GM19467 (cell line): ENCODE data around the gene RXFP2.

Experiments
- ATAC-seq: cut with Tn5 transposase; IDR thresholded peaks from one replicate; pipeline ENCODE4 v1.9.1; 2021; ENCODE audit warnings: mild to moderate bottlenecking, moderate library complexity; ENCODE audit not compliant: unreplicated experiment

RXFP2 gene

DNA sequence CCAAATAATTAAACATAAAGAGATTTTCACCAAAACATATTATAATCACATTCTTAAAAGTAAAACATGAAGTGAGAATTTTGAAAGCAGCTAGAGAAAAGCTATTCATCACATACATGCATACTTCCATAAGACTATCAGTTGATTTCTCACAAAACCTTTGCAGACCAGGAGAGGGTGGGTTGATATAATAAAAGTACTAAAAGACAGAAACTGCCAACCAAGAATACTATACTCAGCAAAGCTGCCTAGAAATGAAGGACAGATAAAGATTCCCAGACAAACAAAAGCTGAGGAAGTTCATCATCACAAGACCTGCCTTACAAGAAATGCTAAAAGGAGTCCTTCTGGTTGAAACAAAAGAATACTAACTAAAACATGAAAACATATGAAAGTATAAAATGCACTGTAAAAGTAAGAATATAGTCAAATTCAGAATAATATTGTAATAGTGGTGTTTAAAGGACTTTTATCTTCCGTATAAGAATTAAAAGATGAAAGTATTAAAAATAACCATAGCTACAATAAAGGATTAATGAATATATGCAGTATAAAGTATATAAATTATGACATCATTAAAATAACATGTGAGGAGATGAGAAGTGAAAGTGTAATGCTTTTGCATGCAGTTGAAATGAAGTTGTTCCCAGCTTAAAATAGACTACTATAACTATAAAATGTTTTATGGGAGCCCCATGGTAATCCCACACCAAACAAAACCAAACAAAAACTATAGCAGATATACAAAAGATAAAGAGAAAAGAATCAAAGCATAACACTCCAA, 76.2 kb downstream of the RXFP2 start:
- ATAC-seq: no peak

DNA sequence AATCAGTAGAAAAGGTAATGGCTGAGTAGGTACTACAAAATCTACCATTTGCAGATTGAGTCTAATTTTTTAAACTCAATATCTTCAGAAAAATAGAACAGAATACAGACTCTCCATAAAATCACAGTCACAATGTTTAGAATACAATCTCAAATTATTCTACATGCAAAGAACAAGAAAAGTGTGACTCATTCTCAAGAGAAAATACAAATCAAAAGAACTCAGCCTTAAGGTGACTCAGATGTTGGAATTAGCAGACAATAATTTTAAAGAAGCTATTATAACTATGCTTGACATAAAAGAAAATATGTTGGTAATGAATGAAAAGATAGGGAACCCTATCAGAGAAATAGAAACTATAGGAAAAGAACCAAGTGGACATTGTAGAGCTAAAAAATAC, 78.9 kb downstream of the RXFP2 start:
- ATAC-seq: no peak

DNA sequence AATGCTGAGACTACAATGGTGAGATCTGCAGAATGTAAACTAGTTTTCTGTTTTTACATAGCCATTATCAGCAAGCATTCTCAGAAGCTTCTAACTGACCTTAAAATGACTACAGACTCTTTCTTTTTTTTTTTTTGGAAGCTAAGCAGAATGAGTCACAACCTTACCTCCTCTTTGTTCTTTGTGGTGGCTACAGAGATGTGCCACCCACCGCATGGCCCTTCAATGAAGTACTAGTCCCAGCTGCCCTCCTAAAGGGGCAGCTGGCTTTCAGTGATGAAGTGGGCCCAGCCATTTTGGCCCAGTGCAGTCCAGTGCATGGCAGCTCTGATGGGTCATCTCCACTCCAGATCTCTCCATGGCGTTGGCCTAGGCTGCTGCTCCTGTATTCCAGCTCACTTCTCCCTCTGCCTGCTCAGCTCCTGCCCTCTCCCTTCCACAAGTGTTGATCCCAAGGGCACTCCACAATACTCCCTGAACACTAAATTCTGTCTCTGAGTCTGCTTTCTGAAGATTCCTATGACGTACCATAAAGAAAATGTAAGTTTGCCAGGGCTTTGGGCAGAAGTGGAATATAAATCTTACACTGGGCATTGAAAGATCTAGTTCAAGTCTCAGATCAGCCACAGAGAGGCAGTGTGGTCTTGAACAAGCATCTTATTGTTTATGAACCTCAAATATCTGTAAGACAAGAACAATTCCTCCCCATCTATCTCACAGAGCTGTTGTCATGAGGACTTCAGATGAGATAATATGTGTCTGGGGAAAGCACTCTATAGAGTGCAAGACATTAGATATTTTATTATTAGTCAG, 85.6 kb downstream of the RXFP2 start:
- ATAC-seq: no peak

DNA sequence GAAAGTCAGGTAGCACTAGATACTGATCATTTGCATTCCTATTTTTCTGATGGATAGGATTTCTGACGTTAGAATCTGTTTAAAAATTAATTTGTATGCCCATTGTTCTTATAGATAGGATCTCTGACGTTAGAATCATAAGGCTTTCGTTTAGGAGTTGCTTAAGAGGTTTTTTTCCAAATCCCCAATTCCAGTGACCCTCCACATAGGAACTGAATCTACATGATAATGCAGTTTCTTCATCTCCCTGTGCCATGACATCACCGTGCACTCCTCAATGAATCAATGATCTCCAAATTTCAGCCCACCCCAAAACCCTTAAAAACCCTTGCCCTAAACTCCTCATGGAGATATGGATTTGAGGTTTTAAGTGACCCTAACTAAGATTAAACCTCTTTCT, 87.2 kb downstream of the RXFP2 start:
- ATAC-seq: no peak

DNA sequence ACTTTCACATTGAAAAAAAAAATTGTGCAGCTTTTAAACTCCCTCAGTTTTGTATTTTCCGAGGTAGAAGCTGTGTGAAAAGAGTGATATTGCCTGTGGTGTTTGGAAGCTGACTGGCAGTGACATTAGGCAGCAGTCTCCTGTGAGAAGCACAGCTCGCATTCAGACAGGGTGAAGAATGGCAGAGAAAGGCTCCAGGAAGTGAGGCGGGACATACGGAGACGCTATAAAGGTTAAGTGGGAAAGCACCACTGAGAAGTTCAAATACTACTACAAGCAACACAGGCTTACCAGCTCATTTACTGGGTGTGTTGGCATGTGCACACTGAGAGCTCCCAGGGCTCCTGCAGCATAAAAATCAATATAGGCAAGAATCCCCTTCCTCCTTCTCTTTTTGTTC, 88.4 kb downstream of the RXFP2 start:
- no peak for ATAC-seq

- no peak for ATAC-seq
Measured at GRCh38 chr13:31835932-31836331, 96.6 kb downstream of the RXFP2 start.

GRCh38 chr13:31843044-31843443, 103.7 kb downstream of the RXFP2 start:
- ATAC-seq: no peak

DNA sequence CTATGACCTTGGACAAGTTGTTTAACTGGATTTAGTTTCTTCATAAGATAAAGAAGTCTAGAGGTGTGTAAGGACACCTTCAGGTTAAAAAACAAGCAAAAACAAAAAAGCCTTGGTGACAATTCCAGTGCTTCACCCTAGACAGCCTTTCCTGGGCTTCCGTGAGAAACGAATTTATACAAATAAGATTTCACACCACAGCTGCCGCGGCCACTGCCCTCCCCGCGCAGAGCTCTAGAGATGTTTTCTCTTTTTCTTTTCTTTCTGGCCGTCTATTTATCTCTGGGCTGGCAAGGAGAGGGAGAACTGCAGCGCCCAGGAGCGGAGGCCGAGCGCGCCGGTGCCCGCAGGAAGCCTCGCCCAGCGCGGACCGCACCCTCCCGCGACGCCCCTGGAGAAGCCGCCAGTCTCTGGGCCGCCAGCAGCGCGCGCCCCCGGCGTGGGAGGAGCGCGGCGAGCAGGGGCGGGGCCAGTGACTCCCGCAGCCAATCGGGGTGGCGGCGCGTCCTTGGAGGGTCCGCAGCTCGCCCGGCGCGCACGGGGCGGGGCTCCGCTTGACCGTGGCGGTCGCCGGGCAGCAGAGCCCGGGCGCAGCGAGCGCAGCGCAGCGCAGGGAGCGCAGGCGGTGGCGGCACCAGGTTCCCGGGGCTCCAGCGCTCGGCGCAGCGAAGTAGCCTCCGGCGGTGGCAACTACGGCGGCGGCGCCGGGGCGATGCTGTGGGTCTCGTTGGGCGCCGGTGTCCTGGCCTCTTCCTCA, 107.0 kb downstream of the RXFP2 start:
- ATAC-seq: peak; percentile 97

GRCh38 chr13:31846961-31847752, 107.8 kb downstream of the RXFP2 start:
- no peak for ATAC-seq

DNA sequence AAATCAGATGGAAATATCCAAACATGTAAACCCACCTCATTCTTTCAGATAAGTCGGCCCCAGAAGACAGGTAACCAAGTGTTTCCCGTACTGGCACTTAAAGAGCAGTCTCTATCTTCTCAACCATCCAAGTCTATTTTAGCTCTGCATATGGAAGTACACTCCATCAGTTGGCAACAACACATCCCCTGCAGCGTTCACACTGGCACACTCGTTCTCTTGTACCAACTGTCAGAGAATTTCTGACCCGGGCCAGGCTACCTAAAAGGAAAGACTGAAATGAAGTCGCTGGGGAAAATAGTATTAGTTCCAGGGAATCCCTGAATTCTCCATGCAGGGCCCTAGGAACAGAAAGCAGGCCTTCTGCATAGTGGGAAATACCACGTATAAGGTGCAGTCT, 109.3 kb downstream of the RXFP2 start:
- ATAC-seq: no peak

DNA sequence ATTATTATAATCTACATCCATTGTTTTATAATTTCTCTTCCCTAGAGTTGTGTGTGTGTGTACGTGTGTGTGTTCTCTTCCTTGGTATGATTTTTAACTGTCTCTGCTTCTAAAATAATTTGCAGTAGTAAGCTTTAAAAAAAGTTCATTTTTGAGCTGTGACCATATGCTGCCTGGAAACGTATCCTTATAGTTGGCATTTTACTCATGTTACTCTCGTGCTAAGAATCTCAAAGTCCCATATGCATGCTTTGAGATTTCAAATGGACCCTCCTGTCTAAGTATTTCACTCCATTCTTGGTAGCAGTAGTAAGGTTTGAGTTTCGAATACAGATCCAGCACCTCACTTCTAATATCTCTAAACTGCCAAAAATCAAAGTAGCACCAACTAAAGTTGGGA, 109.9 kb downstream of the RXFP2 start:
- no peak for ATAC-seq

DNA sequence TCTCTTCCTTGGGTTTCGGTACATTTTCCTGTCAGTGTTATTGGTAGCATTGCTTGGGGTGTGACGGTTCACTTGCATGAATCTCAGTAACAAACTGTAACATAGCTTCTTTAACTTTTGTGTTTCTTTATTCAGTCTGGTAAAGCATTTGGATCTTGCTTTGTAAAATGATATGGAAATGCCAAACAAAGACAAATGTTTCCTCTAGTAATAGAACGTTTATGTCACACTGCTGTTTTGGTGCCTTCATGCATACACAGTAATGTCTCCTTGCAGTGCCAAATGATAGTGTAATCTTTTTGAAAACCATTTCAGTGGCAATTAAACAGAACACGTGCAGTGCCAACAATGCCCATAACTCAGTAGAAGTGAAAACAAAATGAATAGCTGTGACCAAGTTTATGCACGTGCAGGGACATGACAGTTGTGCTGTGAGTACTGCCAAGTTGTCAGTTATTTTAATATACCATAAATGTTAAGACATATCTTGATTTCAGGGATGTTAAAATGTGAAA, 110.8 kb downstream of the RXFP2 start:
- ATAC-seq: no peak

- ATAC-seq: no peak
Measured at GRCh38 chr13:31851216-31851615, 111.9 kb downstream of the RXFP2 start.
